HG02571 (cell line): ENCODE results near the gene PYGB.

Source experiments
- ATAC-seq: cut with Tn5 transposase; IDR thresholded peaks from one replicate; pipeline ENCODE4 v1.9.1; 2021; ENCODE audit warnings: mild to moderate bottlenecking, moderate library complexity; ENCODE audit not compliant: unreplicated experiment

The PYGB gene

GRCh38 chr20:25215521-25215920 lies 32.4 kb upstream of the PYGB start:
- ATAC-seq, result no peak

GRCh38 chr20:25216199-25216945 lies 31.5 kb upstream of the PYGB start:
- ATAC-seq, result no peak

- ATAC-seq, result no peak
Measured at GRCh38 chr20:25217161-25218108, 30.4 kb upstream of the PYGB start.

- ATAC-seq, result no peak
Measured at GRCh38 chr20:25218109-25218486, 29.8 kb upstream of the PYGB start.

GRCh38 chr20:25218492-25218891 lies 29.4 kb upstream of the PYGB start:
- ATAC-seq, result no peak

- no peak for ATAC-seq
Measured at GRCh38 chr20:25219365-25219764, 28.5 kb upstream of the PYGB start.

GRCh38 chr20:25220021-25220730 lies 27.7 kb upstream of the PYGB start:
- no peak for ATAC-seq

GRCh38 chr20:25220810-25221591 lies 26.9 kb upstream of the PYGB start:
- no peak for ATAC-seq

GRCh38 chr20:25221592-25222460 lies 26.1 kb upstream of the PYGB start:
- no peak for ATAC-seq

- ATAC-seq, result no peak
Measured at GRCh38 chr20:25222461-25223178, 25.3 kb upstream of the PYGB start.

GRCh38 chr20:25223179-25223661 lies 24.7 kb upstream of the PYGB start:
- no peak for ATAC-seq

GRCh38 chr20:25223765-25224720 lies 23.8 kb upstream of the PYGB start:
- ATAC-seq, result no peak

- ATAC-seq, result no peak
Measured at GRCh38 chr20:25224941-25225340, 22.9 kb upstream of the PYGB start.

- ATAC-seq, result no peak
Measured at GRCh38 chr20:25225642-25226432, 22.0 kb upstream of the PYGB start.

- no peak for ATAC-seq
Measured at GRCh38 chr20:25226433-25227316, 21.2 kb upstream of the PYGB start.

- ATAC-seq, result no peak
Measured at GRCh38 chr20:25227317-25227831, 20.5 kb upstream of the PYGB start.
